Fibroblast of lung (primary cell): ENCODE results near the gene MAGEC2. TPM values are rescaled to one million over a fixed set of nuclear protein-coding genes. Genes with fewer than 3 reads are reported as not detected.

Source experiments
- DNase-seq, 2 donors: peaks; one replicate each; pipeline versions ENCODE4 v3.0.0 to v3.0.0-alpha.2; 2010; ENCODE audit warnings: low read depth in 2 of 2
- H2AFZ ChIP-seq: 2 replicates; pipeline ENCODE4 v1.5.1; 2012; ENCODE audit warnings: low read length, control low read depth, inconsistent platforms
- H3K27ac ChIP-seq: 2 replicates; pipeline ENCODE4 v1.5.1; 2011; ENCODE audit warnings: low read length, control low read depth; ENCODE audit not compliant: insufficient read depth
- H3K27me3 ChIP-seq: 2 replicates; pipeline ENCODE4 v1.5.1; 2011; ENCODE audit warnings: mild to moderate bottlenecking, low read length; ENCODE audit not compliant: control insufficient read depth, insufficient read depth
- H3K36me3 ChIP-seq: 2 replicates; pipeline ENCODE4 v1.5.1; 2011; ENCODE audit warnings: low read length; ENCODE audit not compliant: control insufficient read depth, insufficient read depth
- H3K4me1 ChIP-seq: 2 replicates; pipeline ENCODE4 v1.5.1; 2011; ENCODE audit warnings: low read length; ENCODE audit not compliant: control insufficient read depth, insufficient read depth; ENCODE audit errors: extremely low read depth
- H3K4me2 ChIP-seq: 2 replicates; pipeline ENCODE4 v1.5.1; 2011; ENCODE audit warnings: low read length, control low read depth; ENCODE audit not compliant: insufficient read depth; ENCODE audit errors: extremely low read depth
- H3K4me3 ChIP-seq, 4 experiments: fragments of 200-600 bp in 1 of 4; sonication (generic) in 1 of 4; replicated peaks in 1 of 4; 2 replicates each; pipeline ENCODE4 v1.5.1; 2011 to 2016; ENCODE audit warnings: low read length in 4 of 4, low read depth in 3 of 4, mild to moderate bottlenecking in 3 of 4, control low read depth in 2 of 4, inconsistent platforms in 1 of 4, mixed read lengths in 1 of 4; ENCODE audit not compliant: insufficient read depth in 1 of 4; ENCODE audit errors: control extremely low read depth in 1 of 4
- H3K79me2 ChIP-seq: 2 replicates; pipeline ENCODE4 v1.5.1; 2012; ENCODE audit warnings: mild to moderate bottlenecking, low read length, inconsistent platforms; ENCODE audit not compliant: control insufficient read depth, insufficient read depth
- H3K9ac ChIP-seq: 2 replicates; pipeline ENCODE4 v1.5.1; 2011; ENCODE audit warnings: mild to moderate bottlenecking, low read length, control low read depth; ENCODE audit not compliant: insufficient read depth
- H3K9me3 ChIP-seq: 2 replicates; pipeline ENCODE4 v1.5.1; 2012; ENCODE audit warnings: low read depth, low read length; ENCODE audit not compliant: control insufficient read depth, insufficient read depth
- H4K20me1 ChIP-seq: 2 replicates; pipeline ENCODE4 v1.5.1; 2011; ENCODE audit warnings: low read length; ENCODE audit not compliant: control insufficient read depth, insufficient read depth; ENCODE audit errors: extremely low read depth
- EZH2 ChIP-seq: IDR thresholded peaks from 2 replicates; pipeline ENCODE4 v1.5.1; 2012; ENCODE audit warnings: low read length, control low read depth, mild to moderate bottlenecking; ENCODE audit errors: missing control alignments
- polyA plus RNA-seq, 2 donors: library from polyadenylated mRNA; depleted of rRNA in 1 of 2; stranded (reverse) in 1 of 2; unstranded in 1 of 2; fragments of >200 nt; gene quantifications; 2 replicates each; pipeline ENCODE4 v1.2.1, GENCODE V29; 2011 to 2012; ENCODE audit warnings: missing spikeins in 1 of 2
- total RNA-seq: library from RNA; depleted of rRNA; stranded (reverse); fragments of >200 nt; gene quantifications from 2 replicates; pipeline ENCODE4 v1.2.1, GENCODE V29; 2014
- TF ChIP-seq, protein P1 (sequence below), 2 donors: IDR thresholded peaks in 1 of 2; conservative IDR thresholded peaks in 1 of 2; 1 replicate in 1 of 2; 2 replicates in 1 of 2; pipeline ENCODE4 v1.5.1; 2011 to 2012; ENCODE audit warnings: low read length in 2 of 2, control low read depth in 1 of 2, inconsistent platforms in 1 of 2, low read depth in 1 of 2, mild to moderate bottlenecking in 1 of 2

MAGEC2 gene
- total and polyA plus RNA-seq, 2 donors (not counting 1 experiment from before 2014, with no cell fraction given): 0.02 to 0.17 TPM

DNA sequence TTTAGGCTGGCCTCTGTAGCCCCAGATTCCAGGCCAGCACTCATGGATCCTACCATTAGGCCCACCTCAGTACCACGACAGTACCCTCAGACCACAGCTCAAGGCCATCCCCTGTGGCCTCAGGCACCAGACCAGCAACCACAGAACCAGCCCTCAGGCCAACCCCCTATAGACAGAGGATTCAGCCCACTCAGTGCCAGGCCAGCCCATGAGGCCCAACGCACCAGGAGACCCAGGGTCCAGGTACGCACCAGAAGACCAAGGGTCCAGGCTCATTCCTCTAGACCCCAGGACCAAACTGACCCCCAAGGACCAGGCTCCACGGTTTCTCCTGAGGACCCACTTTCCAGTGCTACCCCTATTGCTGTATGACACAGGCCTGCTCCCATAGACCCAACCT, 39.5 kb upstream of the MAGEC2 start:
- no peak overlapping the region for H3K27ac ChIP-seq
- H3K36me3 ChIP-seq: no peaks in the 10 kb centered on the region
- no peaks in the 10 kb centered on the region for H3K4me1 ChIP-seq
- no peak for DNase-seq
- TF ChIP-seq, protein P1, sequence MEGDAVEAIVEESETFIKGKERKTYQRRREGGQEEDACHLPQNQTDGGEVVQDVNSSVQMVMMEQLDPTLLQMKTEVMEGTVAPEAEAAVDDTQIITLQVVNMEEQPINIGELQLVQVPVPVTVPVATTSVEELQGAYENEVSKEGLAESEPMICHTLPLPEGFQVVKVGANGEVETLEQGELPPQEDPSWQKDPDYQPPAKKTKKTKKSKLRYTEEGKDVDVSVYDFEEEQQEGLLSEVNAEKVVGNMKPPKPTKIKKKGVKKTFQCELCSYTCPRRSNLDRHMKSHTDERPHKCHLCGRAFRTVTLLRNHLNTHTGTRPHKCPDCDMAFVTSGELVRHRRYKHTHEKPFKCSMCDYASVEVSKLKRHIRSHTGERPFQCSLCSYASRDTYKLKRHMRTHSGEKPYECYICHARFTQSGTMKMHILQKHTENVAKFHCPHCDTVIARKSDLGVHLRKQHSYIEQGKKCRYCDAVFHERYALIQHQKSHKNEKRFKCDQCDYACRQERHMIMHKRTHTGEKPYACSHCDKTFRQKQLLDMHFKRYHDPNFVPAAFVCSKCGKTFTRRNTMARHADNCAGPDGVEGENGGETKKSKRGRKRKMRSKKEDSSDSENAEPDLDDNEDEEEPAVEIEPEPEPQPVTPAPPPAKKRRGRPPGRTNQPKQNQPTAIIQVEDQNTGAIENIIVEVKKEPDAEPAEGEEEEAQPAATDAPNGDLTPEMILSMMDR (conservative IDR thresholded peaks at IDR 0.05 in 1 of 2, IDR thresholded peaks at IDR 0.05 in 1 of 2; ENCODE audit: low read depth in 1 of 2, low read length in 2 of 2): no peak
- no peak for TF ChIP-seq EZH2
- no peak overlapping the region for H3K9ac ChIP-seq
- no peak overlapping the region for H3K4me3 ChIP-seq
- H3K79me2 ChIP-seq: no peaks in the 10 kb centered on the region
- H3K27me3 ChIP-seq: no peaks in the 10 kb centered on the region
- H4K20me1 ChIP-seq: no peaks in the 10 kb centered on the region
- no peak overlapping the region for H3K4me2 ChIP-seq
- no peaks in the 10 kb centered on the region for H3K9me3 ChIP-seq
- no peak overlapping the region for H2AFZ ChIP-seq

- H2AFZ ChIP-seq: no peak overlapping the region
- no peak for DNase-seq
- no peaks in the 10 kb centered on the region for H4K20me1 ChIP-seq
- H3K27me3 ChIP-seq: no peaks in the 10 kb centered on the region
- H3K4me1 ChIP-seq: no peaks in the 10 kb centered on the region
- no peak overlapping the region for H3K4me2 ChIP-seq
- TF ChIP-seq, protein P1 (conservative IDR thresholded peaks at IDR 0.05 in 1 of 2, IDR thresholded peaks at IDR 0.05 in 1 of 2; ENCODE audit: low read depth in 1 of 2, low read length in 2 of 2): no peak
- no peak for TF ChIP-seq EZH2
- H3K27ac ChIP-seq: no peak overlapping the region
- H3K9ac ChIP-seq: no peak overlapping the region
- no peaks in the 10 kb centered on the region for H3K36me3 ChIP-seq
- H3K4me3 ChIP-seq: no peak overlapping the region
- H3K9me3 ChIP-seq: no peaks in the 10 kb centered on the region
- H3K79me2 ChIP-seq: no peaks in the 10 kb centered on the region
Observed at GRCh38 chrX:142238536-142238935, 33.4 kb upstream of the MAGEC2 start.

- TF ChIP-seq, protein P1 (conservative IDR thresholded peaks at IDR 0.05 in 1 of 2, IDR thresholded peaks at IDR 0.05 in 1 of 2; ENCODE audit: low read depth in 1 of 2, low read length in 2 of 2): no peak
- no peak for TF ChIP-seq EZH2
- no peak overlapping the region for H3K27ac ChIP-seq
- no peak overlapping the region for H3K4me3 ChIP-seq
- no peak overlapping the region for H2AFZ ChIP-seq
- H3K9me3 ChIP-seq: no peaks in the 10 kb centered on the region
- no peak overlapping the region for H3K9ac ChIP-seq
- no peak overlapping the region for H3K4me2 ChIP-seq
- H4K20me1 ChIP-seq: no peaks in the 10 kb centered on the region
- no peak for DNase-seq
- no peaks in the 10 kb centered on the region for H3K4me1 ChIP-seq
- no peaks in the 10 kb centered on the region for H3K27me3 ChIP-seq
- H3K36me3 ChIP-seq: no peaks in the 10 kb centered on the region
- no peaks in the 10 kb centered on the region for H3K79me2 ChIP-seq
Observed at GRCh38 chrX:142233400-142233799, 28.3 kb upstream of the MAGEC2 start.
